ENCODE results near the gene TRMT10B. TPM values are rescaled to one million over a fixed set of nuclear protein-coding genes. Genes with fewer than 3 reads are reported as not detected.

The TRMT10B gene
- total and polyA plus RNA-seq, 2 donors (not counting 1 experiment from before 2014, with no cell fraction given) = 5.6 to 7.5 TPM

GRCh38 chr9:37707748-37708147 is 45.9 kb upstream of the TRMT10B start:
- Histone ChIP-seq H3K9ac (ENCODE audit: insufficient read depth, low read length) (no peak overlapping the region), H3K9me3 (ENCODE audit: control insufficient read depth, insufficient read depth, low read depth, low read length) (no peaks in the 10 kb centered on the region)
- no peak for DNase-seq (ENCODE audit: low read depth in 2 of 2)

GRCh38 chr9:37710046-37710445 is 43.6 kb upstream of the TRMT10B start:
- no peak for DNase-seq (ENCODE audit: low read depth in 2 of 2)
- no peak overlapping the region for H3K4me3 ChIP-seq (replicated peaks in 1 of 4; ENCODE audit: control extremely low read depth in 1 of 4, insufficient read depth in 1 of 4, low read depth in 3 of 4, low read length in 4 of 4)
- no peak overlapping the region for H3K4me2 ChIP-seq (ENCODE audit: extremely low read depth, insufficient read depth, low read length)
- no peak overlapping the region for H3K27ac ChIP-seq (ENCODE audit: insufficient read depth, low read length)
- no peaks in the 10 kb centered on the region for H4K20me1 ChIP-seq (ENCODE audit: control insufficient read depth, extremely low read depth, insufficient read depth, low read length)
- TF ChIP-seq CTCF (conservative IDR thresholded peaks at IDR 0.05 in 1 of 2, IDR thresholded peaks at IDR 0.05 in 1 of 2; ENCODE audit: low read depth in 1 of 2, low read length in 2 of 2) (no peak), EZH2 (IDR thresholded peaks at IDR 0.05; ENCODE audit: low read length, missing control alignments) (no peak)
- H2AFZ ChIP-seq (ENCODE audit: low read length) = no peak overlapping the region
- H3K27me3 ChIP-seq (ENCODE audit: control insufficient read depth, insufficient read depth, low read length) = peaks cover 12% of the 10 kb centered on the region
- H3K36me3 ChIP-seq (ENCODE audit: control insufficient read depth, insufficient read depth, low read length) = no peaks in the 10 kb centered on the region
- no peaks in the 10 kb centered on the region for H3K9me3 ChIP-seq (ENCODE audit: control insufficient read depth, insufficient read depth, low read depth, low read length)
- H3K4me1 ChIP-seq (ENCODE audit: control insufficient read depth, extremely low read depth, insufficient read depth, low read length) = no peaks in the 10 kb centered on the region
- no peak overlapping the region for H3K9ac ChIP-seq (ENCODE audit: insufficient read depth, low read length)
- H3K79me2 ChIP-seq (ENCODE audit: control insufficient read depth, insufficient read depth, low read length) = no peaks in the 10 kb centered on the region

More at GRCh38 chr9:37707748-37708147, 45.9 kb upstream of the TRMT10B start:
- H2AFZ ChIP-seq (ENCODE audit: low read length) = no peak overlapping the region
- H4K20me1 ChIP-seq (ENCODE audit: control insufficient read depth, extremely low read depth, insufficient read depth, low read length) = no peaks in the 10 kb centered on the region
- no peak overlapping the region for H3K27ac ChIP-seq (ENCODE audit: insufficient read depth, low read length)
- H3K4me1 ChIP-seq (ENCODE audit: control insufficient read depth, extremely low read depth, insufficient read depth, low read length) = no peaks in the 10 kb centered on the region
- no peak overlapping the region for H3K4me2 ChIP-seq (ENCODE audit: extremely low read depth, insufficient read depth, low read length)
- H3K27me3 ChIP-seq (ENCODE audit: control insufficient read depth, insufficient read depth, low read length) = peaks cover 12% of the 10 kb centered on the region
- no peak overlapping the region for H3K4me3 ChIP-seq (replicated peaks in 1 of 4; ENCODE audit: control extremely low read depth in 1 of 4, insufficient read depth in 1 of 4, low read depth in 3 of 4, low read length in 4 of 4)
- no peaks in the 10 kb centered on the region for H3K79me2 ChIP-seq (ENCODE audit: control insufficient read depth, insufficient read depth, low read length)
- TF ChIP-seq EZH2 (IDR thresholded peaks at IDR 0.05; ENCODE audit: low read length, missing control alignments) (no peak), CTCF (conservative IDR thresholded peaks at IDR 0.05 in 1 of 2, IDR thresholded peaks at IDR 0.05 in 1 of 2; ENCODE audit: low read depth in 1 of 2, low read length in 2 of 2) (no peak)
- no peaks in the 10 kb centered on the region for H3K36me3 ChIP-seq (ENCODE audit: control insufficient read depth, insufficient read depth, low read length)

- Histone ChIP-seq H3K9ac (ENCODE audit: insufficient read depth, low read length) (no peak overlapping the region), H2AFZ (ENCODE audit: low read length) (no peak overlapping the region), H3K27me3 (ENCODE audit: control insufficient read depth, insufficient read depth, low read length) (peaks cover 3% of the 10 kb centered on the region), H3K27ac (ENCODE audit: insufficient read depth, low read length) (no peak overlapping the region), H3K36me3 (ENCODE audit: control insufficient read depth, insufficient read depth, low read length) (no peaks in the 10 kb centered on the region), H3K4me2 (ENCODE audit: extremely low read depth, insufficient read depth, low read length) (no peak overlapping the region), H3K79me2 (ENCODE audit: control insufficient read depth, insufficient read depth, low read length) (no peaks in the 10 kb centered on the region), H3K4me3 (replicated peaks in 1 of 4; ENCODE audit: control extremely low read depth in 1 of 4, insufficient read depth in 1 of 4, low read depth in 3 of 4, low read length in 4 of 4) (no peak overlapping the region), H4K20me1 (ENCODE audit: control insufficient read depth, extremely low read depth, insufficient read depth, low read length) (no peaks in the 10 kb centered on the region), H3K4me1 (ENCODE audit: control insufficient read depth, extremely low read depth, insufficient read depth, low read length) (no peaks in the 10 kb centered on the region), H3K9me3 (ENCODE audit: control insufficient read depth, insufficient read depth, low read depth, low read length) (no peaks in the 10 kb centered on the region)
- no peak for DNase-seq (ENCODE audit: low read depth in 2 of 2)
- no peak for TF ChIP-seq EZH2 (IDR thresholded peaks at IDR 0.05; ENCODE audit: low read length, missing control alignments)
- no peak for TF ChIP-seq CTCF (conservative IDR thresholded peaks at IDR 0.05 in 1 of 2, IDR thresholded peaks at IDR 0.05 in 1 of 2; ENCODE audit: low read depth in 1 of 2, low read length in 2 of 2)
These were observed 38.3 kb upstream of the TRMT10B start for GRCh38 chr9:37715260-37715659.

Data from fibroblast of lung (primary cell).